KOPT-K1 (cell line): ENCODE measurements around the gene MYO3B.

Source experiments
- H3K27ac ChIP-seq: fragments of 200-600 bp; sonication (generic); 2 replicates; pipeline ENCODE4 v1.5.1; 2016; ENCODE audit warnings: antibody characterized with exemption, mild to moderate bottlenecking, low read depth, low read length; ENCODE audit not compliant: poor library complexity, severe bottlenecking
- H3K36me3 ChIP-seq: fragments of 200-600 bp; sonication (generic); 2 replicates; pipeline ENCODE4 v1.5.1; 2017; ENCODE audit warnings: antibody characterized with exemption, mild to moderate bottlenecking, low read length, moderate library complexity; ENCODE audit not compliant: insufficient read depth
- H3K9me3 ChIP-seq: fragments of 200-600 bp; sonication (generic); 2 replicates; pipeline ENCODE4 v1.5.1; 2017; ENCODE audit warnings: antibody characterized with exemption, low read length, mild to moderate bottlenecking; ENCODE audit not compliant: insufficient read depth, poor library complexity, severe bottlenecking

The MYO3B gene

DNA sequence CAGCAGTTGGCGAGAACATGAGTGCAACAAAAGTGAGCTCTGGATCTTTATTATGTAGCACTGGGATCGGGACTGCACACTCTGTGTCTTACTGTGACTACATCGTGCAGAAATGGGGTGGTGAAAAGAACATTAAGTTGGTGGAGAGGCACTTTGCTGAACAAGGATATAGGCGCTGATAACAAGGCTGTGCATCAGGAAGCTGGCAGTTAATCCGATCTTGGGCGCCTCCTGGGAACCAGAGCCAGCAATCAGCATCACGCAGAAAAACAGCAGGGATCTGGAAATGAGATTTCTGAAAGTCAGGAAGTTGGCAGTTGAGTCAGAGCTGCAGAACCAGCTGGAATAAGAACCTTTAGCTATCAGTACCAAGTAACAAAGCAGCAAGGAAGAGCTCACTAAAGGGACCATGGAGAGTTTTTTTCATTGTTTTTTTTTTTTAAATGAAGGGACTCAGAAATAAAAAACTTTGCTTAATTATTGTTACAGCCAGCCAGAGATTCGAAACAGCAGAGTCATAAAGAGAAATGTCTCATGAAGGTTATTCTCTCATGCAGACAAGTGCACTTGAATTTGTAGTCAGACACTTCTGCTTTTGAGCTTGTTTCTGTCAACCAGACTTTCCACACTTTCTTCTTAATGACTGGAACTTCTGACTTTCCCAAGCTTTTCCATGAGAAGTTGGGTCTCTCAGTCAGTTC is 22.8 kb upstream of the MYO3B start:
- Histone ChIP-seq H3K9me3 (no peaks in the 10 kb centered on the region), H3K36me3 (no peaks in the 10 kb centered on the region), H3K27ac (no peak overlapping the region)

DNA sequence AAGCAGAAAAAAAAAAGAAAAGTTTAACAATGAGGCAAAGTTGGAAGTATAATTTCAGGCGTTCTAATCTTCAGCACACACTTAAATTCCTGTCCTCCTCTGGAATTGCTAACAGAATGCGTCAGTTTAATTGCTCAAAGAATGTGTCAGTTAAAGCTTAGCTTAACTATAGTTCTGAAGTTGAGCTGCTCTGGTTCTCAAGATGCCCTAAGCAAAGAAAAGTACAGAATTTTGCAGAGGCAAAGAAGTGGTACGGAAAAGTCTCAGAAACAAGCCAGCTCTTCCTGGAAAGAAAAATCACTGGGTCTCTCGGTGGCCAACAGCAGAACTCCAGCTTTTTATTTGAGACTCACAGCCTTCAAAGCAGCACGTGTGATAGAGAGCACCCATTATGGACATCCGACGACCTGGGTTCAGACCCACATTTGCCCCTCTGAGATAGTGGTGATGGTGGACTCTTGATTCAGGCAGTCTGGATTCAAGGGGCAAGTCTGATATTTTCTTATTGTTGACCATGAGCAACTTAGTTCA is 22.2 kb upstream of the MYO3B start:
- H3K27ac ChIP-seq = no peak overlapping the region
- no peaks in the 10 kb centered on the region for H3K9me3 ChIP-seq
- H3K36me3 ChIP-seq = no peaks in the 10 kb centered on the region

DNA sequence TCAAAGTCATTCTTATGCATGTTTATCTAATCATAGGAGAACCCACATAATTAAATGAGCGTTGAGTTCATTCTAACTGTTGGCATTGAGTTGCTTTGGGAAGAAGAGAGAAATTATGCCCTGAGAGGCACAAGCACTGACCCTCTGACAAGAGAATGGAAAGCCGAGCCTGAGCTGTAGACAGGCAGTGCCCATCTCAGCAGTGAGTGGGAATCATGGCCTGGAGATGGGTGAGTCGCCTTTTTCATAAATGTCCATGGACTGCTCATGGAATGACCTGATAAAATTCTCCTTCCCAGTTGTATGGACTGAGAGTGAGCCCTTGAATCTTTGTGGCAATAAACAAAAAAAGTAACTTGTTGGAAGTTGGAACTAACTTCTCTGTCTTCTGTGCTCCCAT is 21.4 kb upstream of the MYO3B start:
- no peak overlapping the region for H3K27ac ChIP-seq
- H3K9me3 ChIP-seq = no peaks in the 10 kb centered on the region
- H3K36me3 ChIP-seq = no peaks in the 10 kb centered on the region

DNA sequence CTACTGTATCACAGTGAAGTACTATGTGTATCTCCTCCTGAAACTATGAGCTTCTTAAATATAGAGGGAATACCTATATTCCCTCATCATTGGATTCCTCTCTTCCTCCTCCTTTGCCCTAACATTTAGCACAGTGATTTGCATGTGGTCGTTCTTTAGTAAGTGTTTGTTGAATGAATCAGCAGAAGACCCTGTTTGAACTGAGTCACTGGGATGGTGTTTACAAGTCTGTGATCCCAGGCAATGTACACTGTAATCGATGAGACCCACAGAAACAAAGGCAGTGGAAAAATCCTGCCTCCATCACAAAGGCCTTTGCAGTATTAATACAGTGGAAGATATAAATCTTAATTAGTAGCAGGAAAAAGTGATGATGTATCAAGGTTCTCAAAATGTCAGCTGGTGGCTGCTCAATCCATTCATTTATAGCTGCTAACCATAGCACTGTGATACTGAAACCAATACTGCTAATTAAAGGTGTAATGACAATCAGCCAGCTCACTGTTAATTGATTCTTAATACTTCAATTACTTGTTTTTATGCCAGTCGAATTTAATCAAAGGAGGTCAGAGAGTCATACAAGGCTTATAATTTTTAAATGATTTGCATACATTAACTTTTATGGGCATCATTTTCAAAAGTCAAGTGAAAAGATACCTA is 20.8 kb upstream of the MYO3B start:
- H3K9me3 ChIP-seq = no peaks in the 10 kb centered on the region
- H3K36me3 ChIP-seq = no peaks in the 10 kb centered on the region
- H3K27ac ChIP-seq = no peak overlapping the region

DNA sequence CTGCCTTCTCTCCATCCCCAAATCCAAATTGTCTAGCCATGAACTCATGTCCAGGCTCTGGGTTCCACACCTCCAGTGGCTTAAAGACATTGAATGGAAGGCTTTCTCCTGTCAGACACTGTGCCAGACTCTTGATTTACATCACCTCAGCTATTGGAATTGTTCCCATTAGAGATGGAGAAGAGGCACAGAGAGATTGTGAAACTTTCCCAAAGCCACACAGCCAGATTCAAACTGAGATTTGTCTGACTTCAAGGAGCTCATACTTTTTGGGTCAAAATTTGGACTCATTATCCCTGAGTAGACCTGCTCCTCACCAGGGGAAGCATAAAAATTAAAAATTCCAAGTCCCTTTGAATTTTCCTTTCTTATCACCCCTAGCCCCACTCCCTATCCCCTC is 18.9 kb upstream of the MYO3B start:
- H3K9me3 ChIP-seq = no peaks in the 10 kb centered on the region

DNA sequence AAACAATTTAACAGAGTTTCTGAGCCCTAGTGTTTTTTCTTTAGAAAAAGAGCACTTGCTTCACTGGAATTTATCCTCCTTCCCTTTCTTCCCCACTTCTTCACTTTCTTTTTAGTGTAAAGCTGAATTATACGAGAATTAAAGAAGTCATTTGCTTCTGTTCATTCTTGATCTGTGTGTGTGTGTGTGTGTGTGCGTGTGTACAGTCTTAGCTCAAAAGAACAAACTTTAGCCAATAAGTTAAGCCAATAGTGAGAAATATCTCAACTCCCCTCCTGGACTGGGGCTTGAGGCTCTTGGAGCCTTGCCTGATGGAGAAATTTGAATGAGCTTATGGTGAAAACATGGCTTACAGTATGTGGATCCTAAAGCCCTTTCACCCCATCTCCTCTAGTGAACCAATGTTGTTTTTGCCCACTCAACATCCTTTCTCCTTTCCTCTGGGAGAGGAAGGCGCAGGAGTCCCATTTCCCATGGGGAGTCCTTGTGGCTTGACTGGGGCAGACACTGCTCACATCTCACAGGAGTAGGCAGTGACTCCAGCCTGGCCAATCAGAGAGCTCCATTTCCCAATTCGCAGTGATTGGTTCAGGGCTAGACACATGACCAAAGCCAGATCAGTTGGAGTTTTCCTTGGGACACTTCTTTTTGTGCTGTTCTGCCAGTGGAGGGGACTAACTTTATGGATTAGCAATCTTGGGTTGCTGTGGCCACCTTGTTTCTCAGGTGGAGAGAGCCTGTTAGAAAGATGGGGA is 16.3 kb upstream of the MYO3B start:
- H3K36me3 ChIP-seq = no peaks in the 10 kb centered on the region
- no peaks in the 10 kb centered on the region for H3K9me3 ChIP-seq
- H3K27ac ChIP-seq = no peak overlapping the region

More for the DNA sequence above, 18.9 kb upstream of the MYO3B start:
- H3K27ac ChIP-seq = no peak overlapping the region
- no peaks in the 10 kb centered on the region for H3K36me3 ChIP-seq

DNA sequence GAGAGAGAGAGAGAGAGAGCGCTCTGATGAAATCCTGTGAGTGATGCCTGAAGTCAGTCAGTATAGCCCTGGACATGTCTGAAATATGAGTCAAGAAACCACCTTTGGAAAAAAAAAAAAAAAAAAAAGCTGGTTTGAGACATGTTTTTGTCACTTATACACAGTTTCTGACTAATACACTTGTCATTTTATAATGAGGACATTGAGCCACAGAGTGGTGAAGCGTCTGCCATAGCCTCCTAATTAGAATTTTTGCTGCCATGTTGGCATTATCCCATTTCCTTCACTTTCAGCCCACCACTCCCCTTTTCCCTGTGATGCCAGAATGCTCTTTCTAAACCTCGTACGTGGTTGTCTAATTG is 15.7 kb upstream of the MYO3B start:
- no peaks in the 10 kb centered on the region for H3K9me3 ChIP-seq
- H3K36me3 ChIP-seq = no peaks in the 10 kb centered on the region
- H3K27ac ChIP-seq = no peak overlapping the region

DNA sequence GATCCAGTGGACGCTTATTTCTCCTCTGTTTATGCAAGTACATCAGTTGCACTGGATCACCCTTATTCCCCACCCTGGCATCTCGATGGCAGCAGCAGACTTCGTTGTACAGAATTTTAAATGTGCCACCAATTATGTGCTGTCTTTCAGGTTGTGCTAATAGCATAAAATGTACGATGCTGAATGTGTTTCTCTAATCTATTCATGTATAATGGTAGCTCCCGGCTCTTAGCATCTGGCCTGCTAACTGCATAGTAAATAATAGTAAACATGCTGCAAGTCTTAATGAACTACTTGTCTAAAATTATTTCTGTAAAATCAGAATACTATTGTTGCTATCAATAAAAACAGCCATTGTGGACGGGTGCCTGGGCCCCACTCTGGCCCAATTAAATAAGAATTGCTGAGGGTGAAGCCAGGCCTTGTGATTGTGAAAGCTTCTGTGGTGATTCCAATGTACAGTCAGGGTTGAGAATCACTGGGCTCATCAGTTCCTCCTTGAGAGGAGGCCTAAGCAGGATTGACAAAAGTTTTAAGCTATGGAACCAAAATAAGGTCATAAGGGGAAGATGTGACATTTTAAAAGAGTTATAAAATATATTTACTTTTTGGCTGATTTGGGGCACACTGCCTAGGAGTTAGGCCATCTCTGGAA is 14.4 kb upstream of the MYO3B start:
- Histone ChIP-seq H3K9me3 (no peaks in the 10 kb centered on the region), H3K27ac (no peak overlapping the region), H3K36me3 (no peaks in the 10 kb centered on the region)

DNA sequence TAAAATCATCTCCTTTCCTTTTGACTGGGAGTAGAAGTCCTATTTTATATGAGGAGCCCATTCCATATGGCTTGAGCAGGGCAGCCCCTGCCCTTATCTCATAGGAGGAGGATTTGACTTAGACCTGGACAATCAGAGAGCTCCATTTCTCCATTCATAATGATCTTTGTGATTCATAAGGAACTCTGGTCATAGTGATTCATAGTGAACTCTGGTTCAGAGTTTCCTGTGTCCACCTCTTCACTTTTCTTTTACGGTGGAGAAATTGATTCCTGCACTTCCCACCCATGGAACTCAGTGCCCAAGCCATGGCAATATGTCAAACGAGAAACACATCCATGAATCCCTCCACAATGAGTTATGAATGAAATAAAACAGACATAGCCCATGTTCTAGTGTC is 12.8 kb upstream of the MYO3B start:
- H3K27ac ChIP-seq = no peak overlapping the region
- no peaks in the 10 kb centered on the region for H3K9me3 ChIP-seq
- no peaks in the 10 kb centered on the region for H3K36me3 ChIP-seq

DNA sequence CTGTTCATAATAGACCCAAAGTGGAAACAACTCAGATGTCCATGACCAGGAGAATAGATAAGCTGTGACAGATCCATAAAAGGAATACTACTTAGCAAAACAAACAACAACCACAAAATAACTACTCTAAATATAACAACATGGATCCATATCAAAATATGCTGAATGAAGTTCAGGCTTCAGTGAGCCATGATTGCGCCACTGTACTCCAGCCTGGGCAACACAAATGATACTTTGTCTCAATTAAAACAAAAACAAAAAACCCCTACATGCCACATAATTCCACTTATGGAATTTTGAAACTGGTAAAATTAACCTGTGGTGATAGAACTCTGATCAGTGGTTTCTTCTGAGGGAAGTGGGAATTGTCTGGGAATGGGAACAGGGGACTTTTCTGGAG is 11.2 kb upstream of the MYO3B start:
- Histone ChIP-seq H3K36me3 (no peaks in the 10 kb centered on the region), H3K27ac (no peak overlapping the region), H3K9me3 (no peaks in the 10 kb centered on the region)

DNA sequence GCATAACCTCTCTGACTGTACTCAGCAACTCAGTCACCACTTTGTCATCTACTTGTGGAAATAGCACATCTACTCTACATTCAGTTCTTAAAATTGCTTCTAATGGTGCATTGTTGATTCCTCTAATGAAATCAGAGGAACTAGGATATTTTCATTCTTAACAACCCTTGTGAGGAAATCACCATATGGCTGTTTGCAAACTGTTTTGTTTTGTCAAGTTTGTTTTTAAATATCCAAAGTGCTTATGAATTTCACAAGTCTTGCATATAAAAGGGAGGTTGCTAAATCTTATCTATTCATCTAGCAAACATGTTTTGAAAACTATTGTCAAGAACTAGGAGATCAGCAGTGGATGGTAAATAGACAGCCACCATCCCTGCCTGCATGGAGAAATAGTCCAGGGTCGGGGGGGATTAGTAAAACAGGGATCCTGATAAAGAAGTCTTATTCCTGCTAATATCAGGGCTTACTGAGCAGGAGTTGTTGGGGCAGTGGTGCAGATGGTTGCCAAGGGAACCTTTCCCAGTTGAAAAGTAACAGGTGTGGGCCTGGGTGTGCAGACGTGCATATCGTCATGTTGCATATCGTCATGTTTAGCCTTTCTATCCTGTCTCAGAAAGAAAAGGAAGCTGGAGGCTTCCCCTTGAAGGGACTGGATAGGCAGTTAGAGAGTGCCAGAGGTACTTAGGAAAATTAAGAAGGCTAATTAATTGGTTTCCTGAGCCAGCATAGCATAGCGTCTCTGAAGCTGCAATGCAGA is 7.5 kb upstream of the MYO3B start:
- H3K27ac ChIP-seq = no peak overlapping the region
- no peaks in the 10 kb centered on the region for H3K9me3 ChIP-seq
- H3K36me3 ChIP-seq = no peaks in the 10 kb centered on the region

DNA sequence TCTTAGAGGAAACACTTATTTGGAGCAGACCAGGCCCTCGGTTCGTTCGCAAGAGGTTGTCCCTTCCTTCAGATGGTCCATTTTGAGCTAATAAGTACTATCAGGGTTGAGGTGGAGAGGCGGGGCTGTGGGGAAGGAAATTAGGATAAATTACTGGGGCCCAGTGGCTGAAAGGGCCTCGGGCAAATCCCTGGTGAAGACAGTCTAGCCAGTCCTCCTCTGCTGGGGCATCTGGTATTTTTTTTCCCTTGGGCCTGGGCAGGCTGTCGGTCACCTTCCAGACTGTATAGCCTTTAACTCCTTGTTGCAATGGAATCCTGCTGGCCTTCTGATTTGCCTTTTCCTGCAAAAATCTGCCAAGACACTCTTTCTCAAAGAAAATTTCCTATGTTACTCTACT is 1.7 kb upstream of the MYO3B start:
- Histone ChIP-seq H3K9me3 (no peaks in the 10 kb centered on the region), H3K36me3 (no peaks in the 10 kb centered on the region), H3K27ac (no peak overlapping the region)

DNA sequence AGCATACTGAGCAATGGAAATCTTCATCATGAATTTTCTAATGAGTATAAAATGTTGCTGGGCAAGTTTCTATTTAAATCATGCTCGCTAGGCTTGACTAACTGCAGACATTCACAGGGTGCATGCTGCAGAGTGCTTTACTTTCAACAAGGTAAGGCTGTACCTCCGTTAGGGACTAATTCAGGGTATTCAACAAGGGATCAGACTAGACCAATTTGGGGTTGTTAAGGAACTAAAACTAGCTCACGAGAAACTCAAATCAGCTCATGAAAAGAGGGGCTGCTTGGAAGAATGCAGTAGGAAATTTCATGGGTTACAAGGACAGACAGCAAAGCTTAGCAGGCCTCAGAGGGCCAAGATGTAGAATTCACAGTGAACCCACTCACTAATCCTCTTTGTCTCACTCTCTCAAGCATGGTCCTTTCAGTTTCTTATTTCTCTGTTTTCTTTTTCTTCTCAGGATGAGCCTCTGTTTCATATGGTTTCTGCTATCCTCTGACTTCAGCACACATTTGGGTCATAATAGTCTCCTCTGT is 2.2 kb downstream of the MYO3B start:
- H3K9me3 ChIP-seq = peaks cover 2% of the 10 kb centered on the region
- no peaks in the 10 kb centered on the region for H3K36me3 ChIP-seq
- no peak overlapping the region for H3K27ac ChIP-seq

DNA sequence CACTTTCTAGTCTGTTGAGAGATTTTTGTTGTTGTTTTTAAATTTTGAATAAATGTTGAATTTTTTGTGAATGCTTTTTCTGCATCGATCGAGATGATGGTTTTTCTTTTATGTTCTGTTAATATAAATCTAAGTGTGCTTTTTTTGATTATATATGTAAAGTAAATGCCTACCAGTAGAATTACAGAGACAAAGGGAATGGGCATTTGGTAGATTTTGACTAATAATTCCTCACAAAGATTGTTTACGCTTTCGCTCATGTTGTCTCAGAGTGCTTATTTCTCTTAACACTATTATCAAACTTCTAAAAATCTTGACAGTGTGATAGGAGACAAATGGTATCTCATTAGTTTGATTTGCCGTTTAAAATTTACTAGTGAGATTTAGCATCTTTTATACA is 3.7 kb downstream of the MYO3B start:
- Histone ChIP-seq H3K9me3 (peaks cover 10% of the 10 kb centered on the region), H3K36me3 (no peaks in the 10 kb centered on the region), H3K27ac (no peak overlapping the region)
